ENCODE results near the gene SLC17A9.

SLC17A9 gene

DNA sequence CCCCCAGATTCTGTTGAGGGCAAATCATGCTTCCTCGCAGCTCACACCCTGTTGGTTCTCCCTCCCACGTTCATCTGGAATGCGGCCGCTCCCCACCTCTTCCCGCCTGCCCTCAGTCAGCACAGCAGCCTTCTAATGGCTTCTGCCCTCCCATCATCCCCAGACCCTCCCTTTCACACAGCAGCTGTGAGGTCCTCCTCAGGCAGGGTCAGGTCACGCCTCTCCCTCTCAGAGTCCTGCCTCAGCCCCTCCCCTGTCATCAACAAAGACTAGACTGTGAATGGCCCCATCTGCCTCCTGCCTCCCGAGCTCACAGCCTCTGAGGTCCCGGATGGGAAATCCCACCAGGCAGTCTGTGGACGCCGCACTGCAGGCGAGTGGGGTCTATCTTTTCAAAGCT lies 62.2 kb downstream of the SLC17A9 start:
- Histone ChIP-seq H2BK15ac (ENCODE audit: low read depth, poor library complexity, severe bottlenecking) (no peak overlapping the region), H3K4me1 (ENCODE audit: control insufficient read depth, insufficient read depth, low read depth, low read length) (no peaks in the 10 kb centered on the region), H3K14ac (ENCODE audit: low read length in 2 of 2) (peak overlapping the region in 1 of 2 experiments; percentile 96), H4K8ac (ENCODE audit: low read length) (no peak overlapping the region), H3K4me2 (ENCODE audit: low read length, poor library complexity, severe bottlenecking) (no peak overlapping the region), H3K27ac (ENCODE audit: low read length, poor library complexity, severe bottlenecking) (no peak overlapping the region), H2BK12ac (ENCODE audit: low read length in 2 of 2) (no peak overlapping the region), H3K9me3 (ENCODE audit: control insufficient read depth, low read length) (peaks cover 16% of the 10 kb centered on the region), H3K9ac (ENCODE audit: low read length) (no peak overlapping the region), H2AK5ac (ENCODE audit: low read length, severe bottlenecking) (no peak overlapping the region), H3K36me3 (ENCODE audit: control insufficient read depth in 1 of 2, insufficient read depth in 2 of 2, low read depth in 1 of 2, low read length in 2 of 2) (no peaks in the 10 kb centered on the region), H3K27me3 (ENCODE audit: control insufficient read depth in 1 of 2, insufficient read depth in 1 of 2, low read length in 2 of 2) (peaks cover 64 to 89% of the 10 kb centered on the region in 2 experiments), H3K4ac (ENCODE audit: low read depth in 1 of 2, low read length in 2 of 2) (no peak overlapping the region), H3K23ac (ENCODE audit: low read length in 2 of 2) (no peak overlapping the region), H2AFZ (ENCODE audit: low read depth, low read length) (no peak overlapping the region), H2BK5ac (ENCODE audit: low read depth, low read length, poor library complexity, severe bottlenecking) (no peak overlapping the region), H4K91ac (ENCODE audit: low read length) (no peak overlapping the region), H3K4me3 (ENCODE audit: insufficient read depth in 1 of 2, low read depth in 1 of 2, low read length in 2 of 2) (no peak overlapping the region), H2BK120ac (ENCODE audit: low read depth, low read length) (no peak overlapping the region), H3K79me1 (replicated peaks; ENCODE audit: low read length, poor library complexity, severe bottlenecking) (no peaks in the 10 kb centered on the region), H3K18ac (ENCODE audit: low read depth in 1 of 2, low read length in 2 of 2) (no peak overlapping the region)
- DNase-seq = no peak
- WGBS = 14% methylated on average over 11 of the region's 11 CpGs

DNA sequence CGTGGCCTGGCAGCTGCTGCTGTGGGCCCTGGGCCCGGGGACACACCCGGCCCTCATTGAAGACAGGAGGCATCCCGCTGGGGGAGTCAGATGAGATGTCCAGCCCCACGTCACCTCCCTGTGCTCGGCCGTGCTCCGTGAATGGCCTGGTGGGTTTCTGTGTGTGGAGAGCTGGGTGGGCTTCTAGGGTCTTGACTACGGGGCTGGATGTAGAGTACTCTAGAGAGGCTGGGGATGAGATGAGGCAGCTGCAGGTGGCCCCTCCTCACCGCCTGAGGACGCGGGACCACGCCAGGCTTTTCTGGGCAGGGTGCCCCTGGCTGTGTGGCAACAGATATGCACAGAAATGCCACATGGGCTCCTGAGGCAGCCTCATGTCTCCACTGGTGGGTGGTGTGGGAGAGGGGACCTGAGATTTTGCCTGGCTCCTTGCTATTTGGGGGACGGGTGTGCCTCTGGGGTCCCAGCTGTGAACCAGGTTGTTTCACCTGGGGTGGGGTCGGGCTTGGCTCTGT lies 62.7 kb downstream of the SLC17A9 start:
- H3K4me2 ChIP-seq (ENCODE audit: low read length, poor library complexity, severe bottlenecking) = no peak overlapping the region
- no peak overlapping the region for H3K9ac ChIP-seq (ENCODE audit: low read length)
- H2BK15ac ChIP-seq (ENCODE audit: low read depth, poor library complexity, severe bottlenecking) = no peak overlapping the region
- H3K79me1 ChIP-seq (replicated peaks; ENCODE audit: low read length, poor library complexity, severe bottlenecking) = no peaks in the 10 kb centered on the region
- H3K23ac ChIP-seq (ENCODE audit: low read length in 2 of 2) = no peak overlapping the region
- H2AK5ac ChIP-seq (ENCODE audit: low read length, severe bottlenecking) = no peak overlapping the region
- no peaks in the 10 kb centered on the region for H3K36me3 ChIP-seq (ENCODE audit: control insufficient read depth in 1 of 2, insufficient read depth in 2 of 2, low read depth in 1 of 2, low read length in 2 of 2)
- no peak overlapping the region for H4K91ac ChIP-seq (ENCODE audit: low read length)
- no peak overlapping the region for H2AFZ ChIP-seq (ENCODE audit: low read depth, low read length)
- peaks cover 18% of the 10 kb centered on the region for H3K9me3 ChIP-seq (ENCODE audit: control insufficient read depth, low read length)
- H3K4ac ChIP-seq (ENCODE audit: low read depth in 1 of 2, low read length in 2 of 2) = no peak overlapping the region
- no peak overlapping the region for H3K18ac ChIP-seq (ENCODE audit: low read depth in 1 of 2, low read length in 2 of 2)
- H2BK5ac ChIP-seq (ENCODE audit: low read depth, low read length, poor library complexity, severe bottlenecking) = no peak overlapping the region
- WGBS = 61% methylated on average over 15 of the region's 15 CpGs
- DNase-seq = no peak
- no peak overlapping the region for H4K8ac ChIP-seq (ENCODE audit: low read length)
- no peaks in the 10 kb centered on the region for H3K4me1 ChIP-seq (ENCODE audit: control insufficient read depth, insufficient read depth, low read depth, low read length)
- H3K4me3 ChIP-seq (ENCODE audit: insufficient read depth in 1 of 2, low read depth in 1 of 2, low read length in 2 of 2) = no peak overlapping the region
- H2BK120ac ChIP-seq (ENCODE audit: low read depth, low read length) = no peak overlapping the region
- H3K27me3 ChIP-seq (ENCODE audit: control insufficient read depth in 1 of 2, insufficient read depth in 1 of 2, low read length in 2 of 2) = peaks cover 59 to 89% of the 10 kb centered on the region in 2 experiments
- H2BK12ac ChIP-seq (ENCODE audit: low read length in 2 of 2) = no peak overlapping the region
- no peak overlapping the region for H3K27ac ChIP-seq (ENCODE audit: low read length, poor library complexity, severe bottlenecking)
- no peak overlapping the region for H3K14ac ChIP-seq (ENCODE audit: low read length in 2 of 2)

DNA sequence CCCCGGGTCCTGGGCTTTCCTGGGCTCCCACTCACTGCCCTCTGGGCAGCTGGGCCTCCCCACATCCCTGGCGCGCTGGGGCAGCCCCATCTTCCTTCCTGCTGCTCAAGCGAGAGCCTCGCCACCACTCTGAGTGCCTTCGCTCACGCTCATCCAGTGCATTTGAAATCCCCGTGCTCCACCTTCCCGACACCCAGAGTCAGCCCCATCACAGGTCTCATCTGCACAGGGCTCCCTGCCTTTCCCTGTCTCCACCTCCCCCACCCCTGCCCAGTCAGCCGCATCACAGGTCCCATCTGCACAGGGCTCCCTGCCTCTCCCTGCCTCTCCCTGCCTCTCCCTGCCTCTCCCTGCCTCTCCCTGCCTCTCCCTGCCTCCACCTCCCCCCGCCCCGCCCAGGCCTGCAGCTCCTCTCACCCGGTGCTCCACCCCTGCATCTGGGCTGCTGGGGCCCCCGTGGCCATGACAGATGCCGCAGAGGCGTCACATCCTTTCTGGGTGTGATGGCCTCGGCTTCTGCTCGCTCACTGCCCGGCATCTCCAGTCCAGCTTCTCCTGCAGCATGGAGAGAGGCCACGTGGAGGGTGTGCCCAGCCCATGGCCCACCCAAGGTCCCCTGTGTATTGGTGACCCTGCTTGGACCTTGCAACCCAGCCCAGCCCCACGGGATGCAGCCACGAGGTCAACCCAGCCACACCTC lies 63.3 kb downstream of the SLC17A9 start:
- H2BK5ac ChIP-seq (ENCODE audit: low read depth, low read length, poor library complexity, severe bottlenecking) = no peak overlapping the region
- WGBS = 78% methylated on average over 21 of the region's 22 CpGs
- H2AK5ac ChIP-seq (ENCODE audit: low read length, severe bottlenecking) = no peak overlapping the region
- H2BK15ac ChIP-seq (ENCODE audit: low read depth, poor library complexity, severe bottlenecking) = no peak overlapping the region
- H4K8ac ChIP-seq (ENCODE audit: low read length) = no peak overlapping the region
- H3K23ac ChIP-seq (ENCODE audit: low read length in 2 of 2) = no peak overlapping the region
- no peak overlapping the region for H2BK12ac ChIP-seq (ENCODE audit: low read length in 2 of 2)
- no peak overlapping the region for H2BK120ac ChIP-seq (ENCODE audit: low read depth, low read length)
- H3K9ac ChIP-seq (ENCODE audit: low read length) = no peak overlapping the region
- DNase-seq = no peak
- H3K4me2 ChIP-seq (ENCODE audit: low read length, poor library complexity, severe bottlenecking) = no peak overlapping the region
- H4K91ac ChIP-seq (ENCODE audit: low read length) = no peak overlapping the region
- H3K79me1 ChIP-seq (replicated peaks; ENCODE audit: low read length, poor library complexity, severe bottlenecking) = no peaks in the 10 kb centered on the region
- peaks cover 60 to 91% of the 10 kb centered on the region in 2 experiments for H3K27me3 ChIP-seq (ENCODE audit: control insufficient read depth in 1 of 2, insufficient read depth in 1 of 2, low read length in 2 of 2)
- H2AFZ ChIP-seq (ENCODE audit: low read depth, low read length) = no peak overlapping the region
- no peaks in the 10 kb centered on the region for H3K4me1 ChIP-seq (ENCODE audit: control insufficient read depth, insufficient read depth, low read depth, low read length)
- H3K36me3 ChIP-seq (ENCODE audit: control insufficient read depth in 1 of 2, insufficient read depth in 2 of 2, low read depth in 1 of 2, low read length in 2 of 2) = no peaks in the 10 kb centered on the region
- peak overlapping the region in 1 of 2 experiments; percentile 31 for H3K4me3 ChIP-seq (ENCODE audit: insufficient read depth in 1 of 2, low read depth in 1 of 2, low read length in 2 of 2)
- H3K27ac ChIP-seq (ENCODE audit: low read length, poor library complexity, severe bottlenecking) = no peak overlapping the region
- no peak overlapping the region for H3K18ac ChIP-seq (ENCODE audit: low read depth in 1 of 2, low read length in 2 of 2)
- H3K14ac ChIP-seq (ENCODE audit: low read length in 2 of 2) = peak overlapping the region in 1 of 2 experiments; percentile 72
- peaks cover 24% of the 10 kb centered on the region for H3K9me3 ChIP-seq (ENCODE audit: control insufficient read depth, low read length)
- H3K4ac ChIP-seq (ENCODE audit: low read depth in 1 of 2, low read length in 2 of 2) = no peak overlapping the region

DNA sequence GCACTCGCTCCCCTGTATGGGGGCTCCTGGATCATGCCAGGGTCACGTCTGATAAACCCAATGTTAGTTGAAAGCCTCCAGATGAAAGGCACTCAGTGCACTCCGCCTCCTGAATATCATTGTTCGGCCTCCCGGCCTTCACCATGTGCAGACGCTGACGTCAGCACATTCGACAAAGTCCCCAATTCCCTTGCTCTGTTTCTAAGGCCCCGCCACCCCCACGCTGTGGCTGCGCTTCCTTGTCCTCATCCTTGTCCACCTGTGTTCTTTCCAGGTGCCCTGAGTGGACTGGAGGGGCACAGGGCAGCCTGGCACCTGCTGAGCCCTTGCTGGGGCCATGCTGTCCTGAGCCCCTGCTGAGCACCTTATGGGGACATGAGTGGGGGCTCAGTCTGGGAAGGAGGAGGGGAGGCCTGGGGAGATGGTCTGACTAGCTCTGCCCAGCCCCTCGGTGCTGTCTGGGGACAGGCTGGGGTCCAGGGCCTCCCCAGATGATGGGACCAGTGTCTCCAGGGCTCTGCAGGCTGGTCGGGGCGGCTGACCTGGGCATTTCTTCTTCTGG lies 64.1 kb downstream of the SLC17A9 start:
- Histone ChIP-seq H3K4me3 (ENCODE audit: insufficient read depth in 1 of 2, low read depth in 1 of 2, low read length in 2 of 2) (no peak overlapping the region), H3K9ac (ENCODE audit: low read length) (no peak overlapping the region), H3K9me3 (ENCODE audit: control insufficient read depth, low read length) (peaks cover 26% of the 10 kb centered on the region), H3K27ac (ENCODE audit: low read length, poor library complexity, severe bottlenecking) (no peak overlapping the region), H3K23ac (ENCODE audit: low read length in 2 of 2) (no peak overlapping the region), H2BK12ac (ENCODE audit: low read length in 2 of 2) (no peak overlapping the region), H2AK5ac (ENCODE audit: low read length, severe bottlenecking) (no peak overlapping the region), H3K79me1 (replicated peaks; ENCODE audit: low read length, poor library complexity, severe bottlenecking) (no peaks in the 10 kb centered on the region), H2BK5ac (ENCODE audit: low read depth, low read length, poor library complexity, severe bottlenecking) (no peak overlapping the region), H3K36me3 (ENCODE audit: control insufficient read depth in 1 of 2, insufficient read depth in 2 of 2, low read depth in 1 of 2, low read length in 2 of 2) (no peaks in the 10 kb centered on the region), H2BK120ac (ENCODE audit: low read depth, low read length) (no peak overlapping the region), H4K91ac (ENCODE audit: low read length) (no peak overlapping the region), H3K18ac (ENCODE audit: low read depth in 1 of 2, low read length in 2 of 2) (no peak overlapping the region), H3K14ac (ENCODE audit: low read length in 2 of 2) (no peak overlapping the region), H4K8ac (ENCODE audit: low read length) (no peak overlapping the region), H3K4ac (ENCODE audit: low read depth in 1 of 2, low read length in 2 of 2) (no peak overlapping the region), H2BK15ac (ENCODE audit: low read depth, poor library complexity, severe bottlenecking) (no peak overlapping the region), H3K27me3 (ENCODE audit: control insufficient read depth in 1 of 2, insufficient read depth in 1 of 2, low read length in 2 of 2) (peaks cover 58 to 91% of the 10 kb centered on the region in 2 experiments), H3K4me2 (ENCODE audit: low read length, poor library complexity, severe bottlenecking) (no peak overlapping the region), H3K4me1 (ENCODE audit: control insufficient read depth, insufficient read depth, low read depth, low read length) (no peaks in the 10 kb centered on the region), H2AFZ (ENCODE audit: low read depth, low read length) (no peak overlapping the region)
- 78% methylated on average over 14 of the region's 14 CpGs for WGBS
- no peak for DNase-seq
